HepG2 (cell line): ENCODE data around the gene ATG4A. TPM values are rescaled to one million over a fixed set of nuclear protein-coding genes. Genes with fewer than 3 reads are reported as not detected.

Source experiments
- ATAC-seq: fragments of 200-7000 bp; cut with Tn5 transposase; 3 replicates; pipeline ENCODE4 v1.9.1; 2020; ENCODE audit warnings: mild to moderate bottlenecking, moderate library complexity
- BruUV-seq: library from RNA; stranded (reverse); fragments of 400-500 nt; replicated peaks from 2 replicates; lab custom pipeline; 2021; lab: Mats Ljungman, UMichigan
- CTCF ChIA-PET: fragments of 300-600 bp; formaldehyde crosslinking; extraction: SDS; loops from one replicate; lab custom pipeline; 2021; ENCODE audit warnings: low total read pairs, inconsistent platforms, low intra/inter-chr PET ratio; lab: Yijun Ruan, JAX
- POLR2A ChIA-PET: fragments of 350-600 bp; sonication (Branson Sonifier 250); formaldehyde crosslinking; loops from one replicate; lab custom pipeline; 2020; ENCODE audit warnings: antibody characterized with exemption, inconsistent platforms; lab: Yijun Ruan, JAX
- DNase-seq: peaks from one replicate; pipeline ENCODE4 v3.0.0-alpha.2; 2015; ENCODE audit warnings: low spot score
- FAIRE-seq: peaks from 3 replicates; lab custom pipeline; 2011; peaks lifted over from hg19 to GRCh38; lab: Jason Lieb, UNC
- H2AFZ ChIP-seq: one replicate; pipeline ENCODE4 v1.6.1; 2011; ENCODE audit warnings: low read length, inconsistent platforms
- H3K27ac ChIP-seq: fragments of 300-600 bp; 3 replicates; pipeline ENCODE4 v1.8.0; 2011; ENCODE audit warnings: mixed run types, mild to moderate bottlenecking, mixed read lengths, low read length, inconsistent platforms; ENCODE audit not compliant: insufficient read depth; ENCODE audit errors: extremely low read length
- H3K27me3 ChIP-seq, 2 experiments: fragments of 200-600 bp in 1 of 2; 2 replicates in 1 of 2; 3 replicates in 1 of 2; pipeline versions ENCODE4 v1.6.0 to v1.8.0; 2011; ENCODE audit warnings: low read length in 2 of 2, mild to moderate bottlenecking in 2 of 2, moderate library complexity in 2 of 2, inconsistent platforms in 1 of 2; ENCODE audit not compliant: insufficient read depth in 2 of 2, control insufficient read depth in 1 of 2
- H3K36me3 ChIP-seq, 2 experiments: fragments of 200-600 bp in 1 of 2; replicated peaks in 1 of 2; 2 replicates in 1 of 2; 3 replicates in 1 of 2; pipeline versions ENCODE4 v1.5.1 to v1.8.0; 2011; ENCODE audit warnings: low read length in 2 of 2, inconsistent platforms in 1 of 2; ENCODE audit not compliant: insufficient read depth in 2 of 2, control insufficient read depth in 1 of 2
- H3K4me1 ChIP-seq: 2 replicates; pipeline ENCODE4 v1.5.1; 2012; ENCODE audit warnings: low read length, inconsistent platforms; ENCODE audit not compliant: insufficient read depth
- H3K4me2 ChIP-seq: 2 replicates; pipeline ENCODE4 v1.6.0; 2011; ENCODE audit warnings: low read depth, low read length, inconsistent platforms
- H3K4me3 ChIP-seq, 3 experiments: fragments of 200-600 bp in 1 of 3; sonication (generic), shearing (Covaris generic) in 1 of 3; replicated peaks in 1 of 3; 2 replicates each; pipeline ENCODE4 v1.5.1; 2011 to 2016; ENCODE audit warnings: low read length in 3 of 3, inconsistent platforms in 2 of 3, low read depth in 2 of 3, mild to moderate bottlenecking in 2 of 3, control low read depth in 1 of 3, mixed read lengths in 1 of 3; ENCODE audit not compliant: insufficient read depth in 1 of 3
- H3K79me2 ChIP-seq: one replicate; pipeline ENCODE4 v1.6.1; 2011; ENCODE audit warnings: low read length, inconsistent platforms; ENCODE audit not compliant: insufficient read depth
- H3K9ac ChIP-seq: 2 replicates; pipeline ENCODE4 v1.6.0; 2011; ENCODE audit warnings: mild to moderate bottlenecking, low read depth, low read length, inconsistent platforms; ENCODE audit not compliant: insufficient read depth
- H3K9me3 ChIP-seq: 2 replicates; pipeline ENCODE4 v1.5.1; 2012; ENCODE audit warnings: mild to moderate bottlenecking, low read length
- H4K20me1 ChIP-seq: 2 replicates; pipeline ENCODE4 v1.6.0; 2011; ENCODE audit warnings: inconsistent platforms, mild to moderate bottlenecking, low read length, moderate library complexity; ENCODE audit not compliant: insufficient read depth
- CTCF ChIP-seq: sonication (generic); formaldehyde crosslinking; IDR thresholded peaks from 2 replicates; pipeline ENCODE4 v1.5.0; 2020; ENCODE audit warnings: mild to moderate bottlenecking, missing genetic modification reagents, moderate library complexity
- KAT8 ChIP-seq: IDR thresholded peaks from 2 replicates; pipeline ENCODE4 v1.6.1; 2016; ENCODE audit warnings: missing genetic modification reagents, missing compliant biosample characterization
- RAD21 ChIP-seq: fragments of 450-650 bp; formaldehyde crosslinking; IDR thresholded peaks from 2 replicates; pipeline ENCODE4 v1.5.0; 2020; ENCODE audit warnings: mild to moderate bottlenecking
- SMC3 ChIP-seq: IDR thresholded peaks from 2 replicates; pipeline ENCODE4 v1.6.1; 2011; ENCODE audit warnings: low read length, improper control_type of control experiment
- STAG1 ChIP-seq: sonication (generic); formaldehyde crosslinking; IDR thresholded peaks from 2 replicates; pipeline ENCODE4 v1.4.0; 2020; ENCODE audit warnings: missing genetic modification reagents
- THYN1 ChIP-seq: sonication (generic); formaldehyde crosslinking; IDR thresholded peaks from 2 replicates; pipeline ENCODE4 v1.8.1; 2023; ENCODE audit warnings: low read depth, mild to moderate bottlenecking, moderate library complexity, missing genetic modification reagents, borderline replicate concordance
- YY1 ChIP-seq: IDR thresholded peaks from 2 replicates; pipeline ENCODE4 v1.6.1; 2011; ENCODE audit warnings: low read length, low read depth, moderate library complexity, mild to moderate bottlenecking; ENCODE audit not compliant: insufficient read depth, insufficient replicate concordance
- ZNF264 ChIP-seq: sonication (generic); formaldehyde crosslinking; IDR thresholded peaks from 2 replicates; pipeline ENCODE4 v1.4.0; 2020; ENCODE audit warnings: missing genetic modification reagents
- ZNF567 ChIP-seq: sonication (generic); formaldehyde crosslinking; IDR thresholded peaks from 2 replicates; pipeline ENCODE4 v1.8.1; 2023; ENCODE audit warnings: mild to moderate bottlenecking, missing genetic modification reagents, borderline replicate concordance
- ZSCAN22 ChIP-seq: sonication (generic); formaldehyde crosslinking; IDR thresholded peaks from 2 replicates; pipeline ENCODE4 v1.4.0; 2020; ENCODE audit warnings: mild to moderate bottlenecking, missing genetic modification reagents
- WGBS: methylation state at CpG from one replicate; pipeline ENCODE4 v1.1.6; 2017; ENCODE audit warnings: low lambda C conversion rate; 5-methylcytosine and 5-hydroxymethylcytosine counted together
- in situ Hi-C: cut with HindIII; loops from 2 replicates; pipeline ENCODE4 v1.10.0; 2017; ENCODE audit warnings: low pct_unique_long_range_greater_than_20kb; ENCODE audit not compliant: extremely low pct_ligation_motif_present
- intact Hi-C: fragments of 100-400 bp; cut with micrococcal nuclease; formaldehyde crosslinking; loops from one replicate; pipeline ENCODE4 v1.10.0; 2022; ENCODE audit not compliant: unreplicated experiment
- polyA plus RNA-seq, 8 experiments: library from polyadenylated mRNA; depleted of rRNA in 3 of 8; stranded (reverse) in 7 of 8; unstranded in 1 of 8; fragments of >200 nt; fragmentation: Illumina TruSeq in 4 of 8; extraction: Trizol in 4 of 8; gene quantifications; 2 replicates each; pipeline versions ENCODE4 v1.2.1 to v1.2.3, GENCODE V29; 2011 to 2016; ENCODE audit warnings: low read depth in 4 of 8, missing spikeins in 1 of 8, mixed read lengths in 1 of 8; ENCODE audit not compliant: insufficient read depth in 1 of 8
- total RNA-seq, 5 experiments: library from RNA; depleted of rRNA; stranded (reverse); fragments of >200 nt; fragmentation: Illumina TruSeq; extraction: Trizol; gene quantifications; 2 replicates each; pipeline ENCODE4 v1.2.3, GENCODE V29; 2016; ENCODE audit warnings: low read depth in 1 of 5
- TF ChIP-seq, protein P1 (sequence below): sonication (generic); formaldehyde crosslinking; IDR thresholded peaks from 2 replicates; pipeline ENCODE4 v1.5.1; 2020; ENCODE audit warnings: missing genetic modification reagents, mild to moderate bottlenecking, borderline replicate concordance

Gene ATG4A
- total and polyA plus RNA-seq, 2 of the 13 experiments (the other 11 are each of a cell fraction or from before 2014, with no cell fraction given) = 3.3 to 6.3 TPM

- ATAC-seq = peak; percentile 96
- POLR2A ChIA-PET = no interaction called here
- CTCF ChIA-PET = no interaction called here
Measured at GRCh38 chrX:108165383-108166111, 74.0 kb downstream of the ATG4A start.

More at GRCh38 chrX:108165383-108166111, 74.0 kb downstream of the ATG4A start:
- H3K79me2 ChIP-seq = no peaks in the 10 kb centered on the region
- no peak overlapping the region for H3K27ac ChIP-seq
- H3K4me1 ChIP-seq = no peaks in the 10 kb centered on the region
- in situ Hi-C loops (no loop called here), intact Hi-C loops (no loop called here)
- FAIRE-seq = peak; percentile 92
- 8% methylated on average over 4 of the region's 7 CpGs for WGBS
- no peaks in the 10 kb centered on the region for H3K27me3 ChIP-seq
- H3K4me3 ChIP-seq = 0 out of 6 replicates have a peak overlapping the region, but pooled peaks of 1 of the 3 experiments have one; percentile 0
- H3K9me3 ChIP-seq = no peaks in the 10 kb centered on the region
- DNase-seq = peak; percentile 33
- 0 out of 2 replicates have a peak, but pooled peaks have one; percentile 26 for TF ChIP-seq KAT8 (CRISPR knock-in tag)
- TF ChIP-seq, protein P1, sequence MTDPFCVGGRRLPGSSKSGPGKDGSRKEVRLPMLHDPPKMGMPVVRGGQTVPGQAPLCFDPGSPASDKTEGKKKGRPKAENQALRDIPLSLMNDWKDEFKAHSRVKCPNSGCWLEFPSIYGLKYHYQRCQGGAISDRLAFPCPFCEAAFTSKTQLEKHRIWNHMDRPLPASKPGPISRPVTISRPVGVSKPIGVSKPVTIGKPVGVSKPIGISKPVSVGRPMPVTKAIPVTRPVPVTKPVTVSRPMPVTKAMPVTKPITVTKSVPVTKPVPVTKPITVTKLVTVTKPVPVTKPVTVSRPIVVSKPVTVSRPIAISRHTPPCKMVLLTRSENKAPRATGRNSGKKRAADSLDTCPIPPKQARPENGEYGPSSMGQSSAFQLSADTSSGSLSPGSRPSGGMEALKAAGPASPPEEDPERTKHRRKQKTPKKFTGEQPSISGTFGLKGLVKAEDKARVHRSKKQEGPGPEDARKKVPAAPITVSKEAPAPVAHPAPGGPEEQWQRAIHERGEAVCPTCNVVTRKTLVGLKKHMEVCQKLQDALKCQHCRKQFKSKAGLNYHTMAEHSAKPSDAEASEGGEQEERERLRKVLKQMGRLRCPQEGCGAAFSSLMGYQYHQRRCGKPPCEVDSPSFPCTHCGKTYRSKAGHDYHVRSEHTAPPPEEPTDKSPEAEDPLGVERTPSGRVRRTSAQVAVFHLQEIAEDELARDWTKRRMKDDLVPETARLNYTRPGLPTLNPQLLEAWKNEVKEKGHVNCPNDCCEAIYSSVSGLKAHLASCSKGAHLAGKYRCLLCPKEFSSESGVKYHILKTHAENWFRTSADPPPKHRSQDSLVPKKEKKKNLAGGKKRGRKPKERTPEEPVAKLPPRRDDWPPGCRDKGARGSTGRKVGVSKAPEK (CRISPR knock-in tag) = no peak
- no peak for TF ChIP-seq ZNF567 (CRISPR knock-in tag)
- TF ChIP-seq ZSCAN22 (CRISPR knock-in tag) = no peak
- TF ChIP-seq RAD21 (CRISPR knock-in tag) = 0 out of 2 replicates have a peak, but pooled peaks have one; percentile 11
- TF ChIP-seq YY1 = peak; percentile 60
- TF ChIP-seq CTCF (CRISPR knock-in tag) = peak; percentile 58
- no peak for TF ChIP-seq THYN1 (CRISPR knock-in tag)
- peak; percentile 25; the same call in 1 of the 2 replicates for TF ChIP-seq SMC3
- no peak for TF ChIP-seq ZNF264 (CRISPR knock-in tag)
- TF ChIP-seq STAG1 = peak; percentile 48
- H4K20me1 ChIP-seq = no peaks in the 10 kb centered on the region
- no peaks in the 10 kb centered on the region for H3K36me3 ChIP-seq
- H3K4me2 ChIP-seq = peak overlapping the region; percentile 3; the same call in 1 of the 2 replicates
- no peak overlapping the region for H3K9ac ChIP-seq
- no TSS peak for BruUV-seq
- H2AFZ ChIP-seq = no peak overlapping the region
